Measurements from ENCODE around the gene SLC27A3.
A peak's percentile ranks its signal among the peaks of the same experiment; 100 is the strongest.

SLC27A3 gene

DNA sequence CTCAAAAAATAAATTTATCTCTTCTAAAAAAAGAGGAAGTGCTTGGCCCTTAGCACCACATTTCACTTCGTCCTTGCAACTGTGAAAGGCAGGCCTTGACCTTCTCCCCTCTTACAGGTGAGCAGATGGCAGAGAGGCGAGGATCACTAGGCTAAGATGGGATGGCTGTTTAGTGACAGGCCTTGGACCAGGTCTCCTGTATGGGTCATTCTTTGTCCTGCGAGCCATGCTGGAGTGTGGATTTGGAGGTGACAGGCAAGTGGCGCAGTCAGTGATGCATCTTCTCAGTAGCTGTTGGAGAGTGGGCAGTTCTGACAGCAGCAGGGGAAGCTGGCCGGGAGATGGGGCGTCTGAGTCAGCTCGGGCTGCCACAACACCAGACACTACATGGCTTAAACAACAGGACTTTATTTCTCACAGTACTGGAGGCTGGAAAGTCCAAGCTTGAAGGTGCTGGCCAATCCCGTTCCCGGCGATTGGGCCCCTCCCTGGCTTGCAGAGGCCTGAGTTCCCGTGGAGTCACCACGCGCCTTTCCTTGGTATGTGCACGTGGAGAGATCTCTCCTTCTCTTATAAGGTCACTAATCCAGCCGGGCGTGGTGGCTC lies 16.5 kb downstream of the SLC27A3 start:
- H3K27me3 ChIP-seq (ENCODE audit: insufficient read depth, poor library complexity, severe bottlenecking), result no peaks in the 10 kb centered on the region
- no peak overlapping the region for H3K27ac ChIP-seq (ENCODE audit: poor library complexity, severe bottlenecking)
- TF ChIP-seq CTCF (IDR thresholded peaks at IDR 0.05; ENCODE audit: poor library complexity, severe bottlenecking), result no peak
- ATAC-seq (ENCODE audit: low read depth) (no peak), DNase-seq (ENCODE audit: low spot score) (no peak)
- no peak overlapping the region for H3K4me3 ChIP-seq (ENCODE audit: severe bottlenecking)
- H3K4me1 ChIP-seq (ENCODE audit: insufficient read depth, poor library complexity, severe bottlenecking), result no peaks in the 10 kb centered on the region
- no peaks in the 10 kb centered on the region for H3K9me3 ChIP-seq (ENCODE audit: severe bottlenecking)
- H3K36me3 ChIP-seq (ENCODE audit: low read depth), result no peaks in the 10 kb centered on the region

GRCh38 chr1:153792631-153793041 lies 17.4 kb downstream of the SLC27A3 start:
- no peak for TF ChIP-seq CTCF (IDR thresholded peaks at IDR 0.05; ENCODE audit: poor library complexity, severe bottlenecking)
- H3K27me3 ChIP-seq (ENCODE audit: insufficient read depth, poor library complexity, severe bottlenecking), result no peaks in the 10 kb centered on the region
- peak; percentile 42 for DNase-seq (ENCODE audit: low spot score)
- no peak overlapping the region for H3K4me3 ChIP-seq (ENCODE audit: severe bottlenecking)
- no peak for ATAC-seq (ENCODE audit: low read depth)
- no peaks in the 10 kb centered on the region for H3K4me1 ChIP-seq (ENCODE audit: insufficient read depth, poor library complexity, severe bottlenecking)
- H3K36me3 ChIP-seq (ENCODE audit: low read depth), result no peaks in the 10 kb centered on the region
- H3K9me3 ChIP-seq (ENCODE audit: severe bottlenecking), result no peaks in the 10 kb centered on the region
- no peak overlapping the region for H3K27ac ChIP-seq (ENCODE audit: poor library complexity, severe bottlenecking)

- no peaks in the 10 kb centered on the region for H3K4me1 ChIP-seq (ENCODE audit: insufficient read depth, poor library complexity, severe bottlenecking)
- H3K4me3 ChIP-seq (ENCODE audit: severe bottlenecking), result no peak overlapping the region
- no peak for ATAC-seq (ENCODE audit: low read depth)
- peak; percentile 13 for DNase-seq (ENCODE audit: low spot score)
- no peak overlapping the region for H3K27ac ChIP-seq (ENCODE audit: poor library complexity, severe bottlenecking)
- TF ChIP-seq CTCF (IDR thresholded peaks at IDR 0.05; ENCODE audit: poor library complexity, severe bottlenecking), result no peak
- no peaks in the 10 kb centered on the region for H3K27me3 ChIP-seq (ENCODE audit: insufficient read depth, poor library complexity, severe bottlenecking)
- no peaks in the 10 kb centered on the region for H3K36me3 ChIP-seq (ENCODE audit: low read depth)
- H3K9me3 ChIP-seq (ENCODE audit: severe bottlenecking), result no peaks in the 10 kb centered on the region
Measured at GRCh38 chr1:153793261-153793972, 18.2 kb downstream of the SLC27A3 start.

GRCh38 chr1:153793973-153794615 lies 18.9 kb downstream of the SLC27A3 start:
- no peaks in the 10 kb centered on the region for H3K27me3 ChIP-seq (ENCODE audit: insufficient read depth, poor library complexity, severe bottlenecking)
- H3K27ac ChIP-seq (ENCODE audit: poor library complexity, severe bottlenecking), result no peak overlapping the region
- H3K4me1 ChIP-seq (ENCODE audit: insufficient read depth, poor library complexity, severe bottlenecking), result no peaks in the 10 kb centered on the region
- no peak overlapping the region for H3K4me3 ChIP-seq (ENCODE audit: severe bottlenecking)
- ATAC-seq (ENCODE audit: low read depth), result no peak
- no peak for TF ChIP-seq CTCF (IDR thresholded peaks at IDR 0.05; ENCODE audit: poor library complexity, severe bottlenecking)
- peak; percentile 25 for DNase-seq (ENCODE audit: low spot score)
- H3K9me3 ChIP-seq (ENCODE audit: severe bottlenecking), result no peaks in the 10 kb centered on the region
- H3K36me3 ChIP-seq (ENCODE audit: low read depth), result no peaks in the 10 kb centered on the region

Data from RWPE2 (cell line).